A673 (cell line): Measurements from ENCODE around the gene C20orf204. TPM values are rescaled to one million over a fixed set of nuclear protein-coding genes. Genes with fewer than 3 reads are reported as not detected.

ENCODE experiments used
- BruUV-seq: library from RNA; stranded (reverse); fragments of 400-500 nt; replicated peaks from 2 replicates; lab custom pipeline; 2021; lab: Mats Ljungman, UMichigan
- CTCF ChIA-PET: fragments of 300-600 bp; sonication (Branson Sonifier 250); formaldehyde crosslinking; loops from one replicate; lab custom pipeline; 2022; ENCODE audit warnings: antibody characterized with exemption; lab: Charles Lee
- POLR2A ChIA-PET: fragments of 300-600 bp; sonication (Branson Sonifier 250); formaldehyde crosslinking; loops from one replicate; lab custom pipeline; 2022; ENCODE audit warnings: antibody characterized with exemption; ENCODE audit not compliant: low non-redundant PET; lab: Charles Lee
- DNase-seq: peaks from one replicate; pipeline ENCODE4 v3.0.0-alpha.2; 2015; ENCODE audit warnings: low spot score
- H3K27ac ChIP-seq: fragments of 200-600 bp; sonication (generic); 2 replicates; pipeline ENCODE4 v1.5.1; 2016; ENCODE audit warnings: mixed run types, low read depth, mild to moderate bottlenecking, mixed read lengths, antibody characterized with exemption, low read length; ENCODE audit not compliant: poor library complexity, severe bottlenecking
- H3K27me3 ChIP-seq: fragments of 200-600 bp; sonication (generic); replicated peaks from 2 replicates; pipeline ENCODE4 v1.6.1; 2017; ENCODE audit warnings: mixed run types, low read depth, mild to moderate bottlenecking, mixed read lengths, antibody characterized with exemption, low read length; ENCODE audit not compliant: insufficient read depth, poor library complexity
- H3K36me3 ChIP-seq: fragments of 200-600 bp; sonication (generic); 2 replicates; pipeline ENCODE4 v1.6.1; 2016; ENCODE audit warnings: mixed run types, mild to moderate bottlenecking, mixed read lengths, antibody characterized with exemption, low read length; ENCODE audit not compliant: insufficient read depth, poor library complexity, severe bottlenecking
- H3K4me1 ChIP-seq: fragments of 200-600 bp; sonication (generic); 2 replicates; pipeline ENCODE4 v1.6.1; 2017; ENCODE audit warnings: mixed run types, mild to moderate bottlenecking, mixed read lengths, antibody characterized with exemption, low read length; ENCODE audit not compliant: insufficient read depth, poor library complexity, severe bottlenecking
- H3K4me3 ChIP-seq: fragments of 200-600 bp; sonication (generic); 2 replicates; pipeline ENCODE4 v1.5.1; 2016; ENCODE audit warnings: low read depth, mixed run types, mild to moderate bottlenecking, mixed read lengths, low read length; ENCODE audit not compliant: poor library complexity, severe bottlenecking
- H3K9me3 ChIP-seq: fragments of 200-600 bp; sonication (generic); 2 replicates; pipeline ENCODE4 v1.6.1; 2016; ENCODE audit warnings: mixed run types, low read depth, mild to moderate bottlenecking, mixed read lengths, antibody characterized with exemption, low read length; ENCODE audit not compliant: poor library complexity, severe bottlenecking
- CTCF ChIP-seq: fragments of 300-800, 200-600 bp; sonication (generic); conservative IDR thresholded peaks from 2 replicates; pipeline ENCODE4 v1.5.1; 2017; ENCODE audit warnings: low read depth, mild to moderate bottlenecking, antibody characterized with exemption, low read length, moderate library complexity, mixed read lengths
- EZH2 ChIP-seq: fragments of 200-600 bp; sonication (generic); IDR thresholded peaks from 2 replicates; pipeline ENCODE4 v1.6.1; 2017; ENCODE audit warnings: borderline replicate concordance, low read depth, mild to moderate bottlenecking, mixed read lengths, antibody characterized with exemption, low read length; ENCODE audit not compliant: poor library complexity, severe bottlenecking
- intact Hi-C: fragments of 100-400 bp; cut with micrococcal nuclease; formaldehyde crosslinking; loops from one replicate; pipeline ENCODE4 v1.10.0; 2022; ENCODE audit not compliant: unreplicated experiment
- total RNA-seq: library from RNA; stranded (reverse); gene quantifications from 2 replicates; pipeline ENCODE4 v1.2.3, GENCODE V29; 2021

The C20orf204 gene
- total RNA-seq, 1 experiment from 2014 or later: 2.5 TPM

DNA sequence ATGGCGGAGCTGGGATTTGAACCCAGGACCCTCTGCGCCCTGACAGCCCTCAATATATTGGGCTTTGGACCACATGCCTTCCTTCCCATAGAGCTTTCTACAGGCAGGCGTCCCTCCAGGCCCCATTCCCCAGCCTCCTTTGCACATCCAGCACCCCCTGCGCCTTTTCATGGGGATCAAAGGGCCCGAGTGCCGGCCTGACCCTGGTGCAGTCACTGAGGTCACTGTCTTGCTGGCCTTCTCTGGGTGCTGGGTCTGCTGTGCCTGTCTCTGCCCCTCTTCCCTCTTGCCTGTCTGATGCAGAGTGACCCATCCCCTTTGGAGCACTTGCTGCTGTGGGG lies 45.6 kb downstream of the C20orf204 start:
- intact Hi-C loops: no loop called here
- no TSS peak for BruUV-seq
- Histone ChIP-seq H3K36me3 (no peaks in the 10 kb centered on the region), H3K27ac (no peak overlapping the region), H3K4me3 (no peak overlapping the region), H3K4me1 (peaks cover 24% of the 10 kb centered on the region), H3K9me3 (no peaks in the 10 kb centered on the region), H3K27me3 (peaks cover 15% of the 10 kb centered on the region)
- POLR2A ChIA-PET: no interaction called here
- TF ChIP-seq EZH2 (no peak), CTCF (no peak)
- DNase-seq: no peak
- CTCF ChIA-PET: no interaction called here

- intact Hi-C loops: no loop called here
- POLR2A ChIA-PET: no interaction called here
- Histone ChIP-seq H3K36me3 (no peaks in the 10 kb centered on the region), H3K4me3 (no peak overlapping the region), H3K27me3 (peaks cover 15% of the 10 kb centered on the region), H3K27ac (no peak overlapping the region), H3K4me1 (peaks cover 24% of the 10 kb centered on the region), H3K9me3 (no peaks in the 10 kb centered on the region)
- TF ChIP-seq EZH2 (no peak), CTCF (0 out of 2 replicates have a peak, but pooled peaks have one; percentile 22)
- CTCF ChIA-PET: interaction anchor here (0.6 to 1.6 kb wide), 3 partner anchors 19 to 102 kb away, joined by 3 to 5 read pairs (median 3); partner anchors contain the start of gene TCEA2
- no peak for DNase-seq
- no TSS peak for BruUV-seq
These were observed 46.2 kb downstream of the C20orf204 start for GRCh38 chr20:64082126-64082731.

DNA sequence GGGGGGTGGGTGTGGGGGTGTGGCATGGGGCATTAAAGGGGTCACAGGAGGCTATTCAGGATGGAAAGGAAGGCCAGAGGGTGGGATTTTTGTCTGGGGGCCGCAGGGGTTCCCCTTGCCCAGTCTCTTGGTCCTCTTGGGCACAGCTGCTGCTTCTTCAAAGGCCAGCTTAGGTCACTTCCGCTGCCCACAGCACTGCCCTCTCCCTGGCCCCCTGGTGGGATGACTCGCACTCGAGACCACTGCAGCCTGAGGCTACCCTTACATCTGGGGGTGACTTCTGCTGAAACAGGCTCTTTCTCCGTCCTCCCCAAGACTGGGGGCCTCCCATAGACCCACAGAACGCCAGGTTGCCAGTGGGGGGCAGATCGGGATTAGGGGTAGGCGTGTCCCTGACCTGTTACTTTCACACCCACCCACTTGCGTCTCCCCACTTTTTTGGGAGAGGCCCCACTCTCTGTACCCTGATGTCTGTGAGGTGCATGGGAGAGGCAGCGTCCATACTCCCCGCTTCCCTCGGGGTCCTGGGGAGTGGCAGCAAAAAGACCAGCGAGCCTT lies 46.9 kb downstream of the C20orf204 start:
- Histone ChIP-seq H3K27ac (no peak overlapping the region), H3K4me1 (peaks cover 24% of the 10 kb centered on the region), H3K9me3 (no peaks in the 10 kb centered on the region), H3K36me3 (no peaks in the 10 kb centered on the region), H3K4me3 (peak overlapping the region; percentile 53), H3K27me3 (peaks cover 15% of the 10 kb centered on the region)
- ChIA-PET POLR2A (no interaction called here), CTCF (interaction anchor here (0.6 to 1.6 kb wide), 3 partner anchors 20 to 103 kb away, joined by 3 to 5 read pairs (median 3); partner anchors contain the start of gene TCEA2)
- no peak for DNase-seq
- no TSS peak for BruUV-seq
- intact Hi-C loops: loop anchor here (1.0 kb wide), 1 partner anchor 37 kb away; no protein-coding TSS in a partner anchor
- no peak for TF ChIP-seq EZH2
- no peak for TF ChIP-seq CTCF
